Measurements from ENCODE around the gene DGCR6.
"Not testable (repeated sequence)": the region's sequence is repeated elsewhere in the genome, so short reads cannot be mapped to it uniquely, and the experiment has no call there.

DNA sequence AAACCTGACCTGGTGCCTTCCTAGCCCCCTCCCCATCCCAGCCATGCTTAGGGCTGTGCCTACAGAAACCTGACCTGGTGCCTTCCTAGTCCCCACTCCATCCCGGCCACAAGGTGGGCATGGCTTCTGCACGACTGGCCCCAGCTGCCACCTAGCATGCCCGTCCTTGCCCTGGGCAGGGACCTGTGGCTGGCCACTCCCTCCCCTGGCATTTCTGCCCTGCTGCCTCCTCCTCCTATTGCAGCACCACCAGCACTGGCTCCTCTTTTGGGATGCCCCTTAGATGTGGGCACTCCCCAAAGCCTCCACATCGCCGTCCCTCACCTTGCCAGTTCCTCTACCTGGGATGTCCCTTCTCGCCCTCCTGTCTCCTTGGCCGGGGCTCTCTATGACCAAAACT, 28.6 kb downstream of the DGCR6 start:
- TF ChIP-seq, protein P1, sequence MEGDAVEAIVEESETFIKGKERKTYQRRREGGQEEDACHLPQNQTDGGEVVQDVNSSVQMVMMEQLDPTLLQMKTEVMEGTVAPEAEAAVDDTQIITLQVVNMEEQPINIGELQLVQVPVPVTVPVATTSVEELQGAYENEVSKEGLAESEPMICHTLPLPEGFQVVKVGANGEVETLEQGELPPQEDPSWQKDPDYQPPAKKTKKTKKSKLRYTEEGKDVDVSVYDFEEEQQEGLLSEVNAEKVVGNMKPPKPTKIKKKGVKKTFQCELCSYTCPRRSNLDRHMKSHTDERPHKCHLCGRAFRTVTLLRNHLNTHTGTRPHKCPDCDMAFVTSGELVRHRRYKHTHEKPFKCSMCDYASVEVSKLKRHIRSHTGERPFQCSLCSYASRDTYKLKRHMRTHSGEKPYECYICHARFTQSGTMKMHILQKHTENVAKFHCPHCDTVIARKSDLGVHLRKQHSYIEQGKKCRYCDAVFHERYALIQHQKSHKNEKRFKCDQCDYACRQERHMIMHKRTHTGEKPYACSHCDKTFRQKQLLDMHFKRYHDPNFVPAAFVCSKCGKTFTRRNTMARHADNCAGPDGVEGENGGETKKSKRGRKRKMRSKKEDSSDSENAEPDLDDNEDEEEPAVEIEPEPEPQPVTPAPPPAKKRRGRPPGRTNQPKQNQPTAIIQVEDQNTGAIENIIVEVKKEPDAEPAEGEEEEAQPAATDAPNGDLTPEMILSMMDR (IDR thresholded peaks at IDR 0.05), result not testable (repeated sequence)
- not testable (repeated sequence) for TF ChIP-seq POLR2AphosphoS5 (IDR thresholded peaks at IDR 0.05)
